ENCODE results near the gene FBXO22. TPM values are rescaled to one million over a fixed set of nuclear protein-coding genes. Genes with fewer than 3 reads are reported as not detected.

FBXO22 gene
- total RNA-seq, 1 donor from 2014 or later = 20.4 TPM

GRCh38 chr15:75923756-75924155 lies 20.1 kb downstream of the FBXO22 start:
- Histone ChIP-seq H3K27ac (no peak overlapping the region), H3K4me1 (peaks cover 11% of the 10 kb centered on the region), H3K4me3 (no peak overlapping the region), H3K9me3 (no peaks in the 10 kb centered on the region), H3K27me3 (ENCODE audit: low read depth) (no peaks in the 10 kb centered on the region), H3K36me3 (peaks cover 16% of the 10 kb centered on the region)
- no peak for TF ChIP-seq CTCF (IDR thresholded peaks at IDR 0.05)
- intact Hi-C loops (cut with DNase I) = no loop called here
- DNase-seq (no peak), ATAC-seq (no peak)

GRCh38 chr15:75924576-75924975 lies 20.9 kb downstream of the FBXO22 start:
- Histone ChIP-seq H3K36me3 (peaks cover 14% of the 10 kb centered on the region), H3K27me3 (ENCODE audit: low read depth) (no peaks in the 10 kb centered on the region), H3K4me1 (peaks cover 11% of the 10 kb centered on the region), H3K4me3 (no peak overlapping the region), H3K9me3 (no peaks in the 10 kb centered on the region), H3K27ac (no peak overlapping the region)
- ATAC-seq (peak; percentile 83 to 93), DNase-seq (peak; percentile 51)
- intact Hi-C loops (cut with DNase I) = no loop called here
- no peak for TF ChIP-seq CTCF (IDR thresholded peaks at IDR 0.05)

GRCh38 chr15:75925440-75925839 lies 21.8 kb downstream of the FBXO22 start:
- DNase-seq (no peak), ATAC-seq (no peak)
- Histone ChIP-seq H3K27me3 (ENCODE audit: low read depth) (no peaks in the 10 kb centered on the region), H3K27ac (no peak overlapping the region), H3K36me3 (peaks cover 16% of the 10 kb centered on the region), H3K4me1 (peaks cover 11% of the 10 kb centered on the region), H3K4me3 (no peak overlapping the region), H3K9me3 (no peaks in the 10 kb centered on the region)
- intact Hi-C loops (cut with DNase I) = no loop called here
- no peak for TF ChIP-seq CTCF (IDR thresholded peaks at IDR 0.05)

- peaks cover 16% of the 10 kb centered on the region for H3K36me3 ChIP-seq
- TF ChIP-seq CTCF (IDR thresholded peaks at IDR 0.05) = no peak
- peaks cover 11% of the 10 kb centered on the region for H3K4me1 ChIP-seq
- intact Hi-C loops (cut with DNase I) = no loop called here
- H3K27me3 ChIP-seq (ENCODE audit: low read depth) = no peaks in the 10 kb centered on the region
- no peaks in the 10 kb centered on the region for H3K9me3 ChIP-seq
- no peak overlapping the region for H3K27ac ChIP-seq
- ATAC-seq (no peak), DNase-seq (no peak)
- H3K4me3 ChIP-seq = no peak overlapping the region
These were observed 23.3 kb downstream of the FBXO22 start for GRCh38 chr15:75926931-75927330.

- peaks cover 23% of the 10 kb centered on the region for H3K36me3 ChIP-seq
- ATAC-seq = no peak
- no peak for TF ChIP-seq CTCF (IDR thresholded peaks at IDR 0.05)
These were observed 23.9 kb downstream of the FBXO22 start for GRCh38 chr15:75927601-75928000.

More at GRCh38 chr15:75927601-75928000, 23.9 kb downstream of the FBXO22 start:
- H3K4me1 ChIP-seq = peaks cover 4% of the 10 kb centered on the region
- intact Hi-C loops (cut with DNase I) = no loop called here
- H3K4me3 ChIP-seq = no peak overlapping the region
- H3K9me3 ChIP-seq = no peaks in the 10 kb centered on the region
- DNase-seq = no peak
- H3K27ac ChIP-seq = no peak overlapping the region
- H3K27me3 ChIP-seq (ENCODE audit: low read depth) = no peaks in the 10 kb centered on the region
